H9 (cell line): ENCODE results near the gene FGF4. TPM values are rescaled to one million over a fixed set of nuclear protein-coding genes. Genes with fewer than 3 reads are reported as not detected.

Experiments
- DNase-seq: peaks from one replicate; pipeline ENCODE4 v3.0.0-alpha.2; 2017
- H2AFZ ChIP-seq: one replicate; pipeline ENCODE4 v1.6.1; 2013; ENCODE audit warnings: mild to moderate bottlenecking, low read length, control low read depth, moderate library complexity
- H2AK5ac ChIP-seq: 2 replicates; pipeline ENCODE4 v1.6.1; 2013; ENCODE audit warnings: low read length, control low read depth, mixed read lengths; ENCODE audit not compliant: insufficient read length
- H2BK120ac ChIP-seq: one replicate; pipeline ENCODE4 v1.6.1; 2013; ENCODE audit warnings: low read depth, mild to moderate bottlenecking, low read length, control low read depth, inconsistent platforms; ENCODE audit not compliant: poor library complexity, severe bottlenecking
- H2BK12ac ChIP-seq: 2 replicates; pipeline ENCODE4 v1.6.1; 2013; ENCODE audit warnings: low read length, control low read depth, mixed read lengths, low read depth; ENCODE audit not compliant: insufficient read length
- H2BK15ac ChIP-seq: 2 replicates; pipeline ENCODE4 v1.6.1; 2013; ENCODE audit warnings: low read depth, low read length, control low read depth
- H2BK20ac ChIP-seq: one replicate; pipeline ENCODE4 v1.6.1; 2013; ENCODE audit warnings: low read depth, mild to moderate bottlenecking, low read length, control low read depth, inconsistent platforms; ENCODE audit not compliant: poor library complexity, severe bottlenecking
- H2BK5ac ChIP-seq: 2 replicates; pipeline ENCODE4 v1.6.1; 2013; ENCODE audit warnings: low read length, control low read depth, mixed read lengths; ENCODE audit not compliant: insufficient read length
- H3K14ac ChIP-seq: 2 replicates; pipeline ENCODE4 v1.6.1; 2013; ENCODE audit warnings: low read length, control low read depth; ENCODE audit not compliant: insufficient read depth
- H3K18ac ChIP-seq: 2 replicates; pipeline ENCODE4 v1.6.1; 2013; ENCODE audit warnings: low read depth, mild to moderate bottlenecking, mixed read lengths, low read length, control low read depth; ENCODE audit not compliant: insufficient read length
- H3K23ac ChIP-seq: 2 replicates; pipeline ENCODE4 v1.6.1; 2013; ENCODE audit warnings: low read length, control low read depth, mixed read lengths, low read depth; ENCODE audit not compliant: insufficient read length
- H3K23me2 ChIP-seq: 2 replicates; pipeline ENCODE4 v1.6.1; 2013; ENCODE audit warnings: low read depth, mild to moderate bottlenecking, mixed read lengths, low read length, control low read depth; ENCODE audit not compliant: insufficient read length, poor library complexity, severe bottlenecking
- H3K27ac ChIP-seq: 2 replicates; pipeline ENCODE4 v1.5.1; 2013; ENCODE audit warnings: low read length, control low read depth, mixed read lengths, low read depth; ENCODE audit not compliant: insufficient read length
- H3K27me3 ChIP-seq: 2 replicates; pipeline ENCODE4 v1.6.1; 2013; ENCODE audit warnings: low read length, control low read depth, inconsistent platforms; ENCODE audit not compliant: insufficient read depth
- H3K4ac ChIP-seq: 2 replicates; pipeline ENCODE4 v1.6.1; 2013; ENCODE audit warnings: low read depth, mild to moderate bottlenecking, control low read depth, inconsistent platforms, low read length, moderate library complexity
- H3K4me1 ChIP-seq: 2 replicates; pipeline ENCODE4 v1.6.1; 2013; ENCODE audit warnings: low read length, control low read depth, inconsistent platforms; ENCODE audit not compliant: insufficient read depth
- H3K4me2 ChIP-seq: 2 replicates; pipeline ENCODE4 v1.6.1; 2013; ENCODE audit warnings: low read length, control low read depth, mixed read lengths; ENCODE audit not compliant: insufficient read length, insufficient read depth
- H3K56ac ChIP-seq: 2 replicates; pipeline ENCODE4 v1.6.1; 2013; ENCODE audit warnings: low read depth, mild to moderate bottlenecking, mixed read lengths, low read length, control low read depth; ENCODE audit not compliant: insufficient read length
- H3K79me1 ChIP-seq: 2 replicates; pipeline ENCODE4 v1.6.1; 2013; ENCODE audit warnings: low read depth, mild to moderate bottlenecking, moderate library complexity, low read length, control low read depth, inconsistent platforms; ENCODE audit not compliant: insufficient read depth, poor library complexity, severe bottlenecking
- H3K79me2 ChIP-seq: 2 replicates; pipeline ENCODE4 v1.6.1; 2013; ENCODE audit warnings: low read length, control low read depth, inconsistent platforms; ENCODE audit not compliant: insufficient read depth
- H3K9ac ChIP-seq: 2 replicates; pipeline ENCODE4 v1.6.1; 2013; ENCODE audit warnings: low read length, control low read depth, mixed read lengths; ENCODE audit not compliant: insufficient read length; ENCODE audit errors: extremely low read depth
- H3K9me3 ChIP-seq: one replicate; pipeline ENCODE4 v1.6.1; 2013; ENCODE audit warnings: low read depth, low read length, inconsistent platforms; ENCODE audit not compliant: control insufficient read depth
- H3T11ph ChIP-seq: one replicate; pipeline ENCODE4 v1.6.1; 2013; ENCODE audit warnings: mild to moderate bottlenecking, low read length, control low read depth, inconsistent platforms
- H4K20me1 ChIP-seq: one replicate; pipeline ENCODE4 v1.6.1; 2013; ENCODE audit not compliant: control insufficient read depth, insufficient read length, insufficient read depth
- H4K5ac ChIP-seq: 2 replicates; pipeline ENCODE4 v1.6.1; 2013; ENCODE audit warnings: low read depth, mild to moderate bottlenecking, mixed read lengths, low read length, control low read depth; ENCODE audit not compliant: insufficient read length
- H4K8ac ChIP-seq: replicated peaks from 2 replicates; pipeline ENCODE4 v1.6.1; 2013; ENCODE audit warnings: low read length, control low read depth, mixed read lengths, low read depth; ENCODE audit not compliant: insufficient read length
- H4K91ac ChIP-seq: 2 replicates; pipeline ENCODE4 v1.6.1; 2013; ENCODE audit warnings: low read depth, mild to moderate bottlenecking, moderate library complexity, mixed read lengths, low read length, control low read depth; ENCODE audit not compliant: insufficient read length
- H3K27ac Mint-ChIP-seq, 3 experiments: 2 replicates in 2 of 3; 3 replicates in 1 of 3; pipeline ENCODE4 v1.8.0; 2020 to 2021; ENCODE audit warnings: mixed read lengths in 3 of 3, mild to moderate bottlenecking in 1 of 3, moderate library complexity in 1 of 3
- H3K27me3 Mint-ChIP-seq: 2 replicates; pipeline ENCODE4 v1.8.0; 2021; ENCODE audit warnings: low read depth, mild to moderate bottlenecking, moderate library complexity, mixed read lengths
- H3K36me3 Mint-ChIP-seq, 3 experiments: 2 replicates in 2 of 3; 3 replicates in 1 of 3; pipeline ENCODE4 v1.8.0; 2020 to 2021; ENCODE audit warnings: low read depth in 3 of 3, mixed read lengths in 3 of 3; ENCODE audit not compliant: insufficient read depth in 1 of 3
- H3K4me1 Mint-ChIP-seq, 2 experiments: 2 replicates each; pipeline ENCODE4 v1.8.0; 2020; ENCODE audit warnings: mixed read lengths in 2 of 2
- H3K4me3 Mint-ChIP-seq, 2 experiments: 2 replicates in 1 of 2; 3 replicates in 1 of 2; pipeline ENCODE4 v1.8.0; 2020 to 2021; ENCODE audit warnings: mild to moderate bottlenecking in 2 of 2, mixed read lengths in 2 of 2, moderate library complexity in 1 of 2
- H3K9me3 Mint-ChIP-seq, 2 experiments: 2 replicates in 1 of 2; 3 replicates in 1 of 2; pipeline ENCODE4 v1.8.0; 2020; ENCODE audit warnings: mild to moderate bottlenecking in 2 of 2, mixed read lengths in 2 of 2, moderate library complexity in 1 of 2
- CTCF ChIP-seq: fragments of 200-600 bp; sonication (generic); conservative IDR thresholded peaks from 3 replicates; pipeline ENCODE4 v1.8.0; 2021; ENCODE audit warnings: antibody characterized with exemption, mild to moderate bottlenecking
- WGBS: extraction: QIAGEN DNeasy Blood & Tissue Kit; methylation state at CpG from one replicate; pipeline ENCODE4 v1.1.7; 2013; ENCODE audit warnings: missing lambda C conversion rate, low lambda C conversion rate, mixed read lengths; ENCODE audit not compliant: insufficient read length; ENCODE audit errors: extremely low coverage; 5-methylcytosine and 5-hydroxymethylcytosine counted together
- total RNA-seq: library from RNA; stranded (reverse); gene quantifications from 2 replicates; pipeline ENCODE4 v1.2.1, GENCODE V29; 2021

Gene FGF4
- total RNA-seq, 1 experiment from 2014 or later, result 0.68 TPM

DNA sequence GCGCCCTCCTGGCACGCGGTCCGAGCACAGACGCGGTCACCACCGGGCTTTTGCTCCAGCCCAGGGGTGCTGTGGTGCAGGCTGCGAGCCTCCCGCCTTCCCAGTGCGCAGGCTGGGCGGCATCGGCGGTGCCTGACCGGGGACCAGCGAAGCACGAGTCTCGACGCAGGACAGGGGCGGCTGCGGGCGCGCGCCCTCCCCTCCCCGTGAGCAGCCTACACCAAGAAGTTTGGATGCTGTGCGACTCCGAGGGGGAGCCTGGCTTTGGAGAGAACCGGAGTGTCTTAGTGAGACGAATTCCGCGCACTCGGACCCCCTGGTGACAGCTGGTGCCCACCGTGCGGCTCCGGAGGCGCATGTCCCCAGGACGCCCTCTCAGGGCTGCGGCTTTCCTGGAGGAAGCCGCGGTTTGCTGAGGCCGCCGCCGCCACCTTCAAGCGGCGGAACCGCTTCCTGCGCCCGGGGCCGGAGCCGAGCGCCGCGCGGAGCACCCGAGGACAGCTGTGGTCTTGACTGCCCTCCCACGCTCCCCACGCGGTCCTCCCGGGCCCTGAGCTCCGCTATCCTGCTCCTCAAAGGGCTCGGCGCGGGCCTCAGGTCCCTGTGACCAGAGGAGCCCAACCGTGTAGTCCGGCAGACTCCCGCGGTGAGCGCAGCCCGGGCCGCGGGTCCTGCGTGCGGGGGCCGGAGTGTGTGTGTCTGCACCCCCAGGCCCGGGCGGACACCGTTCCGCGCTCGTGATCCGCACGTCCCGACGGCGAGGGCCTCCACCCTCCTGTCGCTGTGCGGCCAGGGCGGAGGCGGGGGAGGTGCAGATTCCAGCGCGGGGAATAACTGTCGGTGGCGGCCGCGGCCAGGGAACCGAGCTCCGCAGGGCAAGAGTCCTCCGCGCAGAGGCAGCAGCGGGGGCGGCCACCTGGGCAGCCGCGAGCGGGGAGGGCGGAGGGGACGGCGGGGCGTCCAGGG is 42.4 kb upstream of the FGF4 start:
- Histone ChIP-seq H3K18ac (no peak overlapping the region), H2BK15ac (no peak overlapping the region), H3K4me1 (no peaks in the 10 kb centered on the region), H3K14ac (no peak overlapping the region), H2BK120ac (no peak overlapping the region), H3K9ac (no peak overlapping the region), H4K8ac (no peak overlapping the region), H2AK5ac (no peak overlapping the region), H2BK20ac (no peak overlapping the region), H3K4ac (no peak overlapping the region), H3K79me2 (no peaks in the 10 kb centered on the region), H2BK5ac (no peak overlapping the region), H3K4me2 (peak overlapping the region; percentile 45), H4K91ac (no peak overlapping the region), H3K23ac (no peak overlapping the region), H3K79me1 (no peaks in the 10 kb centered on the region), H3K27me3 (peaks cover 60% of the 10 kb centered on the region), H4K5ac (no peak overlapping the region), H4K20me1 (no peaks in the 10 kb centered on the region), H2BK12ac (no peak overlapping the region), H3K56ac (no peak overlapping the region), H3T11ph (no peak overlapping the region), H3K23me2 (peaks cover 9% of the 10 kb centered on the region), H2AFZ (no peak overlapping the region), H3K27ac (no peak overlapping the region), H3K9me3 (no peaks in the 10 kb centered on the region)
- Mint-ChIP-seq H3K9me3 (peaks cover 0 to 6% of the 10 kb centered on the region in 2 experiments; a peak in 3 of 5 replicates), H3K27ac (no peak overlapping the region), H3K27me3 (peaks cover 96% of the 10 kb centered on the region), H3K4me1 (peaks cover 6 to 11% of the 10 kb centered on the region in 2 experiments), H3K4me3 (peak overlapping the region in 1 of 2 experiments; percentile 50; a peak in 4 of 5 replicates), H3K36me3 (no peaks in the 10 kb centered on the region; a peak in 1 of 7 replicates)
- no peak for DNase-seq
- TF ChIP-seq CTCF, result no peak
- WGBS, result no CpG with 5 or more reads among the region's 107 CpGs
